CD4-positive, alpha-beta T cell treated with Interleukin-4 for 4 hours (primary cell): ENCODE measurements around the gene SUCLG2.

Source experiments
- DNase-seq: peaks from one replicate; pipeline ENCODE4 v3.0.0-alpha.2; 2020

The SUCLG2 gene

GRCh38 chr3:67648701-67649100, 5.7 kb downstream of the SUCLG2 start:
- no peak for DNase-seq

- DNase-seq = no peak
Measured at GRCh38 chr3:67648229-67648628, 6.2 kb downstream of the SUCLG2 start.

- no peak for DNase-seq
Measured at GRCh38 chr3:67647390-67647878, 7.0 kb downstream of the SUCLG2 start.

GRCh38 chr3:67646586-67647234, 7.7 kb downstream of the SUCLG2 start:
- no peak for DNase-seq

- no peak for DNase-seq
Measured at GRCh38 chr3:67644827-67645226, 9.6 kb downstream of the SUCLG2 start.

- DNase-seq = no peak
Measured at GRCh38 chr3:67642734-67643133, 11.7 kb downstream of the SUCLG2 start.

GRCh38 chr3:67642190-67642589, 12.2 kb downstream of the SUCLG2 start:
- DNase-seq = no peak

- no peak for DNase-seq
Measured at GRCh38 chr3:67641451-67641850, 13.0 kb downstream of the SUCLG2 start.

GRCh38 chr3:67640023-67640660, 14.3 kb downstream of the SUCLG2 start:
- DNase-seq = no peak

- no peak for DNase-seq
Measured at GRCh38 chr3:67637255-67637900, 17.0 kb downstream of the SUCLG2 start.

- DNase-seq = no peak
Measured at GRCh38 chr3:67635806-67636205, 18.6 kb downstream of the SUCLG2 start.

- DNase-seq = no peak
Measured at GRCh38 chr3:67635257-67635656, 19.2 kb downstream of the SUCLG2 start.

GRCh38 chr3:67630666-67631362, 23.6 kb downstream of the SUCLG2 start:
- DNase-seq = no peak

GRCh38 chr3:67624687-67625086, 29.7 kb downstream of the SUCLG2 start:
- DNase-seq = no peak

- no peak for DNase-seq
Measured at GRCh38 chr3:67624078-67624477, 30.3 kb downstream of the SUCLG2 start.

- DNase-seq = no peak
Measured at GRCh38 chr3:67622652-67623051, 31.8 kb downstream of the SUCLG2 start.

GRCh38 chr3:67620869-67621268, 33.5 kb downstream of the SUCLG2 start:
- no peak for DNase-seq

- DNase-seq = no peak
Measured at GRCh38 chr3:67619991-67620390, 34.4 kb downstream of the SUCLG2 start.

GRCh38 chr3:67617518-67617917, 36.9 kb downstream of the SUCLG2 start:
- DNase-seq = no peak

GRCh38 chr3:67616046-67616445, 38.4 kb downstream of the SUCLG2 start:
- no peak for DNase-seq

GRCh38 chr3:67614195-67614594, 40.2 kb downstream of the SUCLG2 start:
- no peak for DNase-seq

GRCh38 chr3:67610458-67610857, 44.0 kb downstream of the SUCLG2 start:
- no peak for DNase-seq

- no peak for DNase-seq
Measured at GRCh38 chr3:67609709-67610108, 44.7 kb downstream of the SUCLG2 start.

GRCh38 chr3:67608034-67608433, 46.4 kb downstream of the SUCLG2 start:
- DNase-seq = no peak
